Stimulated activated CD8-positive, alpha-beta memory T cell treated with anti-CD3 and anti-CD28 coated beads, Interleukin-12 subunit alpha, Interleukin-12 subunit beta, amount 100 ng/mL, for 1 hour (primary cell): Measurements from ENCODE around the gene TFCP2.
A peak's percentile ranks its signal among the peaks of the same experiment; 100 is the strongest.
"Not testable (repeated sequence)": the region's sequence is repeated elsewhere in the genome, so short reads cannot be mapped to it uniquely, and the experiment has no call there.

ENCODE experiments used
- DNase-seq: peaks from one replicate; pipeline ENCODE4 v3.0.0-alpha.2; 2020; ENCODE audit warnings: low read depth

Gene TFCP2

DNA sequence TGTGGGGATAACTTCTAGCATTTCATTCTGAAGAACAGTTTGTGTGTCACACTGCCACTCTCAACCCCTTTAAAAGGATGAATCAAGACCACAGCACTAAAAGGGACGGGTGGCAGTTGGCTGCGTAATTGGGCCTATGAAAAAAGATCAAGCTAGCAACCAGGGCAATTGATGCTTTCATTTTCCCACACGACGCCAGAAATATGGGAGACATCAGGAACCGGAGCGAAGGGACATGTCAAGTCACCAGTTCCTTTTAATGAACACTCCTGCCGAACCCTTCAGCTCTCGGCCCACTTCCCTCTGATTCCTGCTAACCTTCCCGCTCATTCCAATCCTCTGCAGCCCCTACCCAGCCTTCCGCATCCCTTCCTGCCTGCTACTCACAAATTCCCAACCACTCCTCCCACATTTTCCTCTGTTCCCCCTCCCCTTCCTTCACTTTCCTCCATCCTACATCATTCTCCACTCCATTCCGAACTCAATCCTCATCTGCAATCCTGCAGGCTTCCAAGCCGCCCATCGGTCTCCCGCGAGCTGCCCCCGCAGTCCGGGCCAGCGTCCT, 90.3 kb downstream of the TFCP2 start:
- no peak for DNase-seq

DNA sequence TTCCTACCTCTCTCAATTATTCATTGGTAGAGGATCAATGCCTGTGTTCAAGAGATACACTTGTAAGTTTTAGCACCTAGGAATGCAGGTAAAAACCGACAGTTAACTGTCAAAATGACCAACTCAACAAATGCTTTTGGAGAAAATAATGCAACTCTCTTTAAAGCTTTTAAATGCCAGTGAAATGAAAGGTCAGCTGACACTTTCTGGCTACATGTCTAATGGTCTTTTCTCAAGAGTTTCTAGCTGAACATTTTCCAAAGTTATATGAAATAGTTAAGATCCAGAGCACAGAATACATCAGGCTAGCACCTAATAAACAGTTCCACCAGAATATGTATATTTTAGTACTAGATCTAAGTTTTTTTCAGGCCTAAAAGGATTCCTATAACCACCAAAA, 91.5 kb downstream of the TFCP2 start:
- DNase-seq: no peak

DNA sequence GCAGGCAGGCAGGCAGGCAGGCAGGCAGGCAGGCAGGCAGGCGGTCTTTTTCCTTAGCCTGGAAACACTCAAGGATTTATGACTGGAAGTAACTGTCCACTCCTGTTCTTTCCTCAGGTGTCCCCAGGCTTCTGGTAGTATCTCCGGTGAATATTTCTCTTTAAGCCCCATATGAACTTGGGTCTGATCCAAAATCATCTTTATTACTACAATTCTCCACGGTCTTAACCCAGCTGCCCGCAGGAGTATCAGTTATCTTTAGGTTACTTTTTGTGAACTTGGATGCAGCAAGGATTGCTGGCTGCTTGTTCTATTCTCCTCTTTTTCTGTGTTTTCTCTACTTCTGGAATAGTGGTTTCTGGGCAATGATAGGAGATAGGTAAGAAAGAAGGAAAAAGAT, 92.8 kb downstream of the TFCP2 start:
- no peak for DNase-seq

DNA sequence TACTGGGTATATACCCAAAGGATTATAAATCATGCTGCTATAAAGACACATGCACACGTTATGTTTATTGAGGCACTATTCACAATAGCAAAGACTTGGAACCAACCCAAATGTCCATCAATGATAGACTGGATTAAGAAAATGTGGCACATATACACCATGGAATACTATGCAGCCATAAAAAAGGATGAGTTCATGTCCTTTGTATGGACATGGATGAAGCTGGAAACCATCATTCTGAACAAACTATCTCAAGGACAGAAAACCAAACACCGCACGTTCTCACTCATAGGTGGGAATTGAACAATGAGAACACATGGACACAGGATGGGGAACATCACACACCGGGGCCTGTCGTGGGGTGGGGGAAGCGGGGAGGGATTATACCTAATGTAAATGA, 94.1 kb downstream of the TFCP2 start:
- not testable (repeated sequence) for DNase-seq

DNA sequence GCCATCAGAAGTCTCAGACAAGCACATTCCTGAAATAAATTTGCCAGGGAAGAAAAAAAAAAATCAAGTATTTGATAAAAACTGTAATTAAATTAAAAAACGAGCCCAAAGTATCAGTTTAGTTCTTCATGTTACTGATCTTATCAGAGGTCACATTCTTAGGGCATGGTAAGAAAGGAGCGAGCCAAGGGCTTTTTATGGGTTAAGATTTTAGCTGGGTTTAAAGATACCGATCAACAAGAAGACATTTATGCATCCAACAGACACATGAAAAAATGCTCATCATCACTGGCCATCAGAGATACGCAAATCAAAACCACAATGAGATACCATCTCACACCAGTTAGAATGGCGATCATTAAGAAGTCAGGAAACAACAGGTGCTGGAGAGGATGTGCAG, 94.6 kb downstream of the TFCP2 start:
- DNase-seq: not testable (repeated sequence)

DNA sequence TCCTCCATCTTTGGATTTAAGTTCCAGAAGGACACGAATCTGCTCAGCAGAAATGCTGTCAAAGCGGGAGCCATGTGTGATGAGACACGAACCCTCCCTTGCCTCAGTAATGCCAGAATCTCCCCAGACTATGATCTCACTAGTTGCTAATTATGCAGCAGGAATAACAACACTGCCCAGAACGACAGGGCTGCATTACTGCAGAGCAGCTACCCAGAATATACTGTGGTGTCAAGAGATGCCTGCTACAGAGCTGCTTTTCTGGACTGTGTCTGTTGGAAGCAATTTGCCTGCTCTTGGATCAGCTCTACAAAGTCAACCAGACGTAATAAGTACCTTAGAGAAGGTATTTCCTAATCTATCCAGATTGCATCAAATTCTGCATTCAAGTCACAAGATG, 95.0 kb downstream of the TFCP2 start:
- no peak for DNase-seq

DNA sequence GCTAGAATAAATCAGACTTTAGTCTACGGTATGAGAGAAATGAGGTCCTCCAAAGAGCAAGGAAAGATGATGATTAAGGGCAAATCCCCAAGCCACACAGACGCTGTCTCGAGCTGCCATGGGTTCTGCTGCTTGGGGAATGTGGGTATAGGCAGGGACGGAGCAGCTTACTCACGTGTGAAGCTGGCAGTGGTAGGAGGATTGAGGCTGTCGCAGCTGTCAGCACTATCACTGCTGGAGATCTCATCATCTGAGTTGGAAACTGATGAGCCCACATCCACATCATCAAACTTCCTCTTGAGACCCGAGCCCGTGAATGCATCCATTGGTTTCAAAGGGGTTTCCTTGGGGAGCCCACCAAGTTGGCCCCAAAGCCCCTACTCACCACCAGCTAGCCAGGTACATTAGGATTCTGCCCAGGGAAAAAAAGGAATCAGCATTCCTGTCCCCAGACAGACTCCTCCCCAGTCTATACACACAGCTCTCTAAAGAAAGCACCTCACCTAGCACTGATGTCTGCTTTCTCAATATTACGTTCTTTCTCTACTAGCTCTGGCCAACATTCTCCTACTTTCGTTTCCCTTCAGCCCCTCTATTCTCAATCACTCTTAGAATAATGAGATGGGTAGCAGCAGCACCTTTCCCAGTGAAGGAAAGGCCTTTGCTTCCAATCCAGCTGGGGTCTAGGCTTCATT, 96.6 kb downstream of the TFCP2 start:
- no peak for DNase-seq

GRCh38 chr12:51075390-51075789, 97.5 kb downstream of the TFCP2 start:
- DNase-seq: no peak

- no peak for DNase-seq
Observed at GRCh38 chr12:51071663-51072062, 101.3 kb downstream of the TFCP2 start.

- no peak for DNase-seq
Observed at GRCh38 chr12:51070004-51070403, 102.9 kb downstream of the TFCP2 start.

DNA sequence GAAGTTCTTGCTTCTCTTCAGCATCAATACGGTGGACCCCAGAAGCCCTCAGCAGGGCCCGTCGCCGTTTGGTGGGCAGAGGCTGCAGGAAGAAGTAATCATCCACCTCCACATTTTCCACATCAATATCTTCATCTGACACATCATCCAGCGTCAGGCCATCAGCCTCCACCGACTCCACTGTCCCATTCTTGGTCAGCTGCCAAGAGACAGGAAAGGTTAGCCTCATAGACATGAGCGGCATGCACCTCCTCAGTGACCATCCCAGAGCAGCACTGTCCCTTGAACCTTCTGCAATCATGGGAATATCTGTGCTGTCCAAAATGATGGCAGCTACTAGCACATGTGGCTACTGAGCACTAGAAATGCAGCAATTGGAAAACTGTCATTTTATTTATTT, 105.2 kb downstream of the TFCP2 start:
- DNase-seq: no peak

DNA sequence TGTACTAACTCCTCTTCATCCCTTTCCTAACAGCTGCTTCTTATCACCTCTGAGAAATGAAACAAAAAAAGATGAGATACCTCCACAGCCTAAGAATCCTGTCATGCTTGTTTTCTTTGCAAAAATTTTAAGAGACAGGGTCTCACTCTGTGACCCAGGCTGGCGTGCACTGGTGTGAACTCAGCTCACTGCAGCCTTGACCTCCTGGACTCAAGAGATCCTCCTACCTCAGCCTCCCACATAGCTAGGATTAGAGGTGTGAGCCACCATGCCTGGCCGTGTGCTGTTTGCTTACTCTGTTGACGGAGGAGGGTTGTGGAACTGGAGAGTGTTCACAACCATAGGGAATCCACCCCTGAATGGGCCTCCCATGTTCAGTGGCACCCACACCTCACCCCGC, 105.7 kb downstream of the TFCP2 start:
- no peak for DNase-seq

DNA sequence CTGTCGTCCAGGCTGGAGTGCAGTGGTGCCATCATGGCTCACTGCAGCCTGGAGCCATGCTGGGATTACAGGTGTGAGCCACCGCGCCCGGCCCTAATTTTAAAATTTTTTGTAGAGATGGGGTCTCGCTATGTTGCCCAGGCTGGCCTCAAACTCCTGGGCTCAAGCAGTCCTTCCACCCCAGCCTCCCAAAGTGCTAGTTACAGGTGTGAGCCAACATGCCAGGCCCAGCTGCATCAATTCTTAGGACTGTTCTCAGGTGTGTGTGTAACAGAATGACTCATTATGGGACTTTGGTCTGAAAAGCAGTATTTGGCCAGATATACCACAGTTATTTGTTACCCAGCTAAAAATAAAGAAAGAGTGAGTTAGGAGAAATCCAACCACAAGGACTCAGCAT, 107.4 kb downstream of the TFCP2 start:
- DNase-seq: no peak

- DNase-seq: no peak
Observed at GRCh38 chr12:51062631-51063397, 110.1 kb downstream of the TFCP2 start.

- DNase-seq: no peak
Observed at GRCh38 chr12:51059086-51059485, 113.8 kb downstream of the TFCP2 start.

GRCh38 chr12:51056242-51056641, 116.7 kb downstream of the TFCP2 start:
- no peak for DNase-seq

- DNase-seq: no peak
Observed at GRCh38 chr12:51055060-51055459, 117.9 kb downstream of the TFCP2 start.

GRCh38 chr12:51051787-51052186, 121.1 kb downstream of the TFCP2 start:
- DNase-seq: no peak

DNA sequence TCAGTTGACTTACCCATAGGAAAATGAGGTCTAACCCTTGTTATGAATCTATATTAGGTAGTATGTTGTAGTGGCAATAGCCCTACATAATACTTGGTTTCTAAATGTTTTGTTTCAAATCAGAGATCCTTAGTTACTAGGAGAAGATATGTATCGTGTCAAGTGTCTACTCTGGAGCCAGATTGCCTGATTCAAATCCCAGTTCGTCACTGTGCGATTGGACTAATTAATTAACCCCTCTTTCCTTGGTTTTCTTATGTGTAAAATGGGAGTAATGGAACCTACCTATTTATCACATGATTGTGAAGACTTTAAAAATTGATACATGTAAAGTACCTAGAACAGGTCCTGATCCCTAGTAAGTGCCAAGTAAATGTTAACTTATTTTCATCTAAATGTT, 123.4 kb downstream of the TFCP2 start:
- no peak for DNase-seq

GRCh38 chr12:51048661-51049251, 124.2 kb downstream of the TFCP2 start:
- no peak for DNase-seq

DNA sequence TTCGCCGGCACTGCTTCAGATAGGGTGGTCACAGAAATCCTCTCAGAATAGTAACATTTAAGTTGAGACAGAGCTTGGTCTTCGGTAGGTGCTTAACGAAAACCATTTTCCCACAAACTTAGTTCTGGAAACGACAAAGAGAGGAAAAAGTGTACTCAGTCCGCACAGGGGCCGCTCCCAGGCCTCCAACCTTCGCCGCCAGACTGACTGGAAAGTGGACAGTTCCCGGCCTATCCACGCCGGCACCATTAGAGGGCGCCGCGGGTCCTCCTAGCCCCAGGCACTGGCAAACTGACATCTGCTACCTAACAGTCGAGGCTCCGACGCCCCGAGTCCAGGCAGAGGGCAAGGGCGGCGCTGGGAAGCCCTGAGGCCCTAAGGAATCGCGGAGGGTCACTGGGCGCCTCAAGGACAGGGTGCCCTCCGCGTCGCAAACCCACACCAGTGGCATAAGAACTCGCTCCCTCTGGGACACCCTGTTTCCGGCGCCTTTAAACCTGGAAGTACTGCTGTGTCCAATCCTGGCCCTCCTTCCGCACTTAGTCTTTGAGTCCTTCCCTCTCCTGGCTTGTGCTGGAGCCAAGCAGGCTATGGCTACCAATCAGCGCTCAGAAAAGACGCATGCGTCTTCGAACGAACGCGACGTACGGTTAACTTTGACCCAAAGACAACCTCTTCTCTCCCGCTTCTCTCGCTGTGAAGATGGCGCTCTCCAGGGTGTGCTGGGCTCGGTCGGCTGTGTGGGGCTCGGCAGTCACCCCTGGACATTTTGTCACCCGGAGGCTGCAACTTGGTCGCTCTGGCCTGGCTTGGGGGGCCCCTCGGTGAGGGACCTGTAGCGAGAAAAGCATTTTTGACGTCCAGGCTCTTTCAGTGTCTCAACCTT, 125.0 kb downstream of the TFCP2 start, which contains the start of gene LETMD1:
Gene LETMD1, plus strand, starts transcription at position 673 of the 886 bp plus-strand sequence. Its CDS starts 30 bp downstream, at position 703.
- DNase-seq: peak; percentile 82
